Erythroblast (primary cell): ENCODE data around the gene C1orf56.

ENCODE experiments used
- GATA1 ChIP-seq: IDR thresholded peaks from 2 replicates; pipeline ENCODE4 v1.6.1; 2011; ENCODE audit warnings: low read depth, mild to moderate bottlenecking, control low read depth, low read length, moderate library complexity
- POLR2A ChIP-seq: IDR thresholded peaks from 2 replicates; pipeline ENCODE4 v1.6.1; 2011; ENCODE audit warnings: mild to moderate bottlenecking, low read length

DNA sequence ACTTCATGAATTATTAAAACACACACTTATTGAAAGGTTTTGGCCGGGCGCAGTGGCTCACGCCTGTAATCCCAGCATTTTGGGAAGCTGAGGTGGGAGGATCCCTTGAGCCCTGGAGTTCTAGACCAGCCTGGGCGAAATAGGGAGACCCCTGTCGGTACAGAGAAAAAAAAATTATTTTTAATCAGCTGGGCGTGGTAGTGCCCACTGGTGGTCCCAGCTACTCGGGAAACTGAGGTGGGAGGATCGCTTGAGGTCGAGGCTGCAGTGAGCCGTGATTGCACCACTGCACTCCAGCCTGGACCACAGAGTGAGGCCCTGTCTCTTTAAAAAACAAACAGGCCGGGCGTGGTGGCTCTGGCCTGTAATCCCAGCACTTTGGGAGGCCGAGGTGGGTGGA, 24.7 kb downstream of the C1orf56 start:
- TF ChIP-seq POLR2A (no peak), GATA1 (no peak)
